Fibroblast of peridontal ligament (primary cell): Measurements from ENCODE around the gene C21orf58.
"Not testable (repeated sequence)": the region's sequence is repeated elsewhere in the genome, so short reads cannot be mapped to it uniquely, and the experiment has no call there.

ENCODE experiments used
- DNase-seq: peaks from one replicate; pipeline ENCODE4 v3.0.0-alpha.2; 2010; ENCODE audit errors: extremely low read depth

The C21orf58 gene

GRCh38 chr21:46324390-46325072, 861 bp upstream of the C21orf58 start:
- DNase-seq: peak; percentile 61

- DNase-seq: no peak
Measured at GRCh38 chr21:46323227-46323709, 402 bp downstream of the C21orf58 start.

GRCh38 chr21:46322351-46323226, 1.1 kb downstream of the C21orf58 start:
- DNase-seq: peak; percentile 23

- DNase-seq: no peak
Measured at GRCh38 chr21:46320331-46320801, 3.3 kb downstream of the C21orf58 start.

GRCh38 chr21:46319186-46319585, 4.5 kb downstream of the C21orf58 start:
- no peak for DNase-seq

- DNase-seq: no peak
Measured at GRCh38 chr21:46318464-46318845, 5.2 kb downstream of the C21orf58 start.

GRCh38 chr21:46317710-46318463, 5.8 kb downstream of the C21orf58 start:
- no peak for DNase-seq

GRCh38 chr21:46316708-46317324, 6.9 kb downstream of the C21orf58 start:
- DNase-seq: no peak

GRCh38 chr21:46314441-46315020, 9.1 kb downstream of the C21orf58 start:
- no peak for DNase-seq

GRCh38 chr21:46312949-46313348, 10.7 kb downstream of the C21orf58 start:
- DNase-seq: no peak

- no peak for DNase-seq
Measured at GRCh38 chr21:46311568-46311967, 12.1 kb downstream of the C21orf58 start.

- DNase-seq: not testable (repeated sequence)
Measured at GRCh38 chr21:46310260-46310659, 13.4 kb downstream of the C21orf58 start.

- DNase-seq: no peak
Measured at GRCh38 chr21:46308431-46308830, 15.2 kb downstream of the C21orf58 start.

GRCh38 chr21:46307625-46308024, 16.0 kb downstream of the C21orf58 start:
- DNase-seq: no peak

GRCh38 chr21:46304955-46305354, 18.7 kb downstream of the C21orf58 start:
- DNase-seq: no peak

GRCh38 chr21:46304437-46304836, 19.2 kb downstream of the C21orf58 start:
- DNase-seq: no peak

- no peak for DNase-seq
Measured at GRCh38 chr21:46301759-46302158, 21.9 kb downstream of the C21orf58 start.

GRCh38 chr21:46299167-46299566, 24.5 kb downstream of the C21orf58 start:
- DNase-seq: no peak

GRCh38 chr21:46297338-46298271, 26.1 kb downstream of the C21orf58 start:
- DNase-seq: no peak
